Progenitor cell of endocrine pancreas (in vitro differentiated cells): Measurements from ENCODE around the gene GPR12. TPM values are rescaled to one million over a fixed set of nuclear protein-coding genes. Genes with fewer than 3 reads are reported as not detected.

ENCODE experiments used
- DNase-seq: peaks from one replicate; pipeline ENCODE4 v3.0.0; 2021; ENCODE audit warnings: low spot score; ENCODE audit not compliant: unreplicated experiment
- H3K27ac Mint-ChIP-seq: 2 replicates; pipeline ENCODE4 v1.8.0; 2021; ENCODE audit warnings: mild to moderate bottlenecking, moderate library complexity, mixed read lengths
- H3K27me3 Mint-ChIP-seq: 2 replicates; pipeline ENCODE4 v1.8.0; 2021; ENCODE audit warnings: mixed read lengths
- H3K36me3 Mint-ChIP-seq: 2 replicates; pipeline ENCODE4 v1.8.0; 2022; ENCODE audit warnings: mixed read lengths; ENCODE audit not compliant: insufficient read depth
- H3K4me1 Mint-ChIP-seq: 2 replicates; pipeline ENCODE4 v1.8.0; 2021; ENCODE audit warnings: low read depth, mixed read lengths
- H3K4me3 Mint-ChIP-seq: 2 replicates; pipeline ENCODE4 v1.8.0; 2021; ENCODE audit warnings: low read depth, mild to moderate bottlenecking, moderate library complexity, mixed read lengths
- H3K9me3 Mint-ChIP-seq: 2 replicates; pipeline ENCODE4 v1.8.0; 2021; ENCODE audit warnings: low read depth, mixed read lengths
- total RNA-seq: library from RNA; stranded (reverse); gene quantifications from 2 replicates; pipeline ENCODE4 v1.2.1, GENCODE V29; 2021
- TF ChIP-seq, protein P1 (sequence below): fragments of 200-600 bp; sonication (generic); IDR thresholded peaks from one replicate; pipeline ENCODE4 v1.5.0; 2021; ENCODE audit warnings: antibody characterized with exemption, mild to moderate bottlenecking; ENCODE audit not compliant: unreplicated experiment

Gene GPR12
- total RNA-seq, 1 donor from 2014 or later: not detected

DNA sequence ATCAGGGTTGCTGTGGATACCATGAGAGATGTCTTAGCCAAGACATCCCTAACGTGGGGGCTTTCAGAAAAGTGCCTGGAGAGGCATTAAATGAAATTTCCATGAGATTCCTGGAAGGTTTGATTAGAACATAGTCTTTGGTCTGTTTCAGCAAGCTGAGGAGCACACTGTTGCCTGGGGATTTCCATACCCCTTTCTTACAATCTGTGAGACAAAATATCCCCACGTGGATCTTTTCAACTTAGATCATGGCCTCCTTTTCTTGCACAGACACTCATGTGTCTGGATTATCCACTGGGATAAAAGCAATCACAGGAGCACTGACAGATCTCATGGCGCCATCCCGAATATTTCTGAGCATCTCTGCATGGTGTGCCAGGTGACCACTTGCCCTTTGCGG lies 41.7 kb downstream of the GPR12 start:
- Mint-ChIP-seq H3K4me1 (no peaks in the 10 kb centered on the region), H3K27me3 (no peaks in the 10 kb centered on the region), H3K36me3 (no peaks in the 10 kb centered on the region), H3K27ac (no peak overlapping the region), H3K9me3 (peaks cover 3% of the 10 kb centered on the region), H3K4me3 (no peak overlapping the region)
- DNase-seq: no peak
- TF ChIP-seq, protein P1, sequence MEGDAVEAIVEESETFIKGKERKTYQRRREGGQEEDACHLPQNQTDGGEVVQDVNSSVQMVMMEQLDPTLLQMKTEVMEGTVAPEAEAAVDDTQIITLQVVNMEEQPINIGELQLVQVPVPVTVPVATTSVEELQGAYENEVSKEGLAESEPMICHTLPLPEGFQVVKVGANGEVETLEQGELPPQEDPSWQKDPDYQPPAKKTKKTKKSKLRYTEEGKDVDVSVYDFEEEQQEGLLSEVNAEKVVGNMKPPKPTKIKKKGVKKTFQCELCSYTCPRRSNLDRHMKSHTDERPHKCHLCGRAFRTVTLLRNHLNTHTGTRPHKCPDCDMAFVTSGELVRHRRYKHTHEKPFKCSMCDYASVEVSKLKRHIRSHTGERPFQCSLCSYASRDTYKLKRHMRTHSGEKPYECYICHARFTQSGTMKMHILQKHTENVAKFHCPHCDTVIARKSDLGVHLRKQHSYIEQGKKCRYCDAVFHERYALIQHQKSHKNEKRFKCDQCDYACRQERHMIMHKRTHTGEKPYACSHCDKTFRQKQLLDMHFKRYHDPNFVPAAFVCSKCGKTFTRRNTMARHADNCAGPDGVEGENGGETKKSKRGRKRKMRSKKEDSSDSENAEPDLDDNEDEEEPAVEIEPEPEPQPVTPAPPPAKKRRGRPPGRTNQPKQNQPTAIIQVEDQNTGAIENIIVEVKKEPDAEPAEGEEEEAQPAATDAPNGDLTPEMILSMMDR: no peak

DNA sequence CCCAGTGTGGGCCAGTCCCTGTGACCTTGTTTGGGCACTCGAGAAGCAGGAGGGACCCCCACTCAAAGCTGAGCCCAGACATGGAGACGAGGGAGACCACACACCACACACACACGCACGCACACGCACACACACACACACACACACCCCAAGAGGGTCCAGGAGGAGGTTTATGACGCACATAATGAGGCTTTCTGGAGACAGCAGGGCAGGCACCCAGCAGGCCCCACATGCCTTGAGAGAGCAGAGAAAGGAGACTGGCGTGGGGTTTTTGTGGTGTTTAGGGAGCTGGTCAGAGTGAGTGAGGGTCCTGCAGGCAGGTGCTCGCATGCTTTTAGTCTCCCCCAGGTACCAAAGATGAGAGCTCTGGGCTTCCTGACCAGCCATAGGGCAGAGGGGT lies 42.4 kb downstream of the GPR12 start:
- Mint-ChIP-seq H3K9me3 (peaks cover 3% of the 10 kb centered on the region), H3K27me3 (no peaks in the 10 kb centered on the region), H3K4me3 (no peak overlapping the region), H3K36me3 (no peaks in the 10 kb centered on the region), H3K4me1 (no peaks in the 10 kb centered on the region), H3K27ac (no peak overlapping the region)
- TF ChIP-seq, protein P1: no peak
- DNase-seq: no peak

DNA sequence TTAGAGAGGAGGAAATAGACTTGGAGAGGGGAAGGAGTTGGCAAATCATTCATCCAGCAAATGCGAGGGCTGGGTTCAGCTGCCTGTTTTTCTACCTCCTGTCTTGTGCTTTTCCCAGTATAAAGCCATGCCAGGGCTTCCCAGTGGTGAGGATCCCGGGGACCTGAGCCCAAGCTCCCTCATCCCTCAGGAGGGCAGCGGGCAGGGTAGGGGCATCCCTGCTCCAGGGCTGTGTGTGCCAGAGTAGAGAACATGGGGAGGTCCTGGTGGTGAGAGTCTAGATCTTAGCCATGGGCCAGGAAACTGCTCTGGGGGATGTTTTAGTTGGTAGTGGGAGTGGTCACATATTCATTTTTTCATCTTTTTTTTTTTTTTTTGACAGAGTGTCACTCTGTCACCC lies 43.6 kb downstream of the GPR12 start:
- Mint-ChIP-seq H3K4me3 (no peak overlapping the region), H3K27ac (no peak overlapping the region), H3K4me1 (no peaks in the 10 kb centered on the region), H3K36me3 (peaks cover 2% of the 10 kb centered on the region), H3K9me3 (peaks cover 6% of the 10 kb centered on the region), H3K27me3 (no peaks in the 10 kb centered on the region)
- TF ChIP-seq, protein P1: no peak
- DNase-seq: no peak

DNA sequence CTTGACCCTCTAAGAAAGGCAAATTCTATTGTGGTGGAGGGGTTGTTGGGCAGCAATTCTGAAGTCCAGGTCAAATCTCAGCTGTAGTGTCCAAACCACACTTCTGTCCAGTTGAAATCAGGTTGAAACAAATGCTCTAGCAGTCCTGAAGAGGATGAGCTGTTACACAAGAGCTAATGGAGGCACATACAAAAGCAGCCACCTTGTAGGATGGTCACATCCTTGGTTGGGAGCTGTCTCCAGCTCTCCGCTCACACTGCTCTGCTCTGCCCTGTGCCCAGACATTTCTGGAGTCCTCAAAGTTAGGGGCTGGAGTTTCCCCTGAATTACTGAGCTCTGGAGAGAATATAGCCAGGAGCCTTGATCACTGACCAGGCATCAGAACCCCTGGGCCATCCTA lies 47.2 kb downstream of the GPR12 start:
- Mint-ChIP-seq H3K9me3 (peaks cover 6% of the 10 kb centered on the region), H3K27ac (no peak overlapping the region), H3K27me3 (peaks cover 7% of the 10 kb centered on the region), H3K4me3 (no peak overlapping the region), H3K4me1 (no peaks in the 10 kb centered on the region), H3K36me3 (peaks cover 2% of the 10 kb centered on the region)
- TF ChIP-seq, protein P1: no peak
- DNase-seq: no peak

DNA sequence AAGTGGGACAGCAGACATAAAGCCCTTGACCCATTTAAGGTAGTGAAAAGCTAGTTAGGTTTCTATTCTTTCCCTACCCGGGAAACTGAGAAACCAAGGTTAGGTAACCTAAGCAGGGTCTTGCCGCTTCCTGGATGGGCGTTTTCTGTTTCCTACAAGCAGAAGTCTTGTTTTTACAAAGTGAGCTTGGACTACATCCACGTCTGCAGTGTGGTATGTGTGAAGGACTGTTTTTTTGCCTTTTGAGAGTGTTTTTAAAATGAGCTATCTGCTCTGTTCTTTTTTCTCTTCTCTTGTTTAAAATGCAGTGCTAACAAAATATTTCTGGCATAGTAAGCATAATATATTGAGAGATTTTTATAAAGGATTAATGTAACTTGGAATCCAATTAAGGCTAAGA lies 49.4 kb downstream of the GPR12 start:
- DNase-seq: no peak
- TF ChIP-seq, protein P1: no peak
- Mint-ChIP-seq H3K27me3 (peaks cover 7% of the 10 kb centered on the region), H3K4me1 (no peaks in the 10 kb centered on the region), H3K9me3 (peaks cover 6% of the 10 kb centered on the region), H3K27ac (no peak overlapping the region), H3K36me3 (peaks cover 2% of the 10 kb centered on the region), H3K4me3 (no peak overlapping the region)
